ENCODE results near the gene GPR162. TPM values are rescaled to one million over a fixed set of nuclear protein-coding genes. Genes with fewer than 3 reads are reported as not detected.

GPR162 gene
- polyA plus RNA-seq, 3 donors: 15.1 to 81.7 (median 16.0) TPM

DNA sequence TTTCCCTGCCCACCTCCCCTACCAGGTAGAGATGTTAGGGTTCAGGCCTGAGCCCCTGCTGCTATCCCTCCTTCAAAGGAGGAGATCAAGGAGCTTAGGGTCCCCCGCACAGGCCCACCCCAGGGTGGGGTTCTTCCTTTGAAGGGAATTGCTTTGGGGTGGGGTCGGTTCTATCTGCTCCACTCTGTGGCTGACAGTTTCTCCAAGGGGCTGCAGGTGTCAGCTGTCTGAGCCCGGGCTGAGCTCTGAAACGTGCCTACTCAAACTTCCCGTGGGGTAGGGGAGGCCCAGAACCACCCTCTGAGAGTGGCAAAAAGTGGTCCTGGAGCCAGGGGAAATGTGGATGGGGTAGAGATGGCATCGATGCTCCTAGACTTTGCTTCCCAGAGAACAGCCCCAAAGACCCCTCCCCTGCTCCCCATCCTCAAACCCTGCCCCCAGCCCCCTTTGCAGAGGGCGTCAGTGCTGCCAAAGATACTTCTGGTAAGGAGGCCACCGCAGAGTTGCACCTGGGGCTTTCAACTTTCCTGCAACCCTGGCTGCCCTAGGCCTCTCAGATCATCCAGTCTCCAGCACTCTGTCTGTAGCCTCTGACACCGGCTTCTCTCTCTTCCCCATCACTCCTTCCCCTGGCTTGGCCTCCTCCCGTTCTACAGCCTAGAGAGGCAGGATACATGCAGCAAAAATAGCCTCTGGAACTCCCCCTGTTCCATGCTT is 38.6 kb upstream of the GPR162 start:
- no peak overlapping the region for H3K9ac ChIP-seq (ENCODE audit: insufficient read depth, low read length, poor library complexity, severe bottlenecking)

DNA sequence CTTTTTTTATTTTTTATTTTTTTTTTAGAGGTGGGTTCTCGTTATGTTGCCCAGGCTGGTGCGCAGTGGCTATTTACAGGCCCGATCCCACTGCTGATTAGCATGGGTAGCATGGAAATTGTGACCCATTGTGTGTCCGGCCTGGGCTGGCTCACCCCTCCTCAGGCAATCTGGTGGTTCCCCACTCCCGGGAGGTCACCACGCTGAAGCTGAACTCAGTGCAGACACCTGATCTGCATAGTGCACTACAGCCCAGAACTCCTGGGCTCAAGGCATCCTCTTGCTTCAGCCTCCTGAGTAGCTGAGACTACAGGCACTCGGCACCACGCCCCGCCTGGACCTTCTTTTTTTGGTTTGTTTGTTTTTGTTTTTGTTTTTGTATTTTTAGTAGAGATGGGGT is 37.8 kb upstream of the GPR162 start:
- Mint-ChIP-seq H3K36me3 (peaks cover 0 to 2% of the 10 kb centered on the region in 2 donors), H3K4me3 (no peak overlapping the region), H3K4me1 (peaks cover 54% of the 10 kb centered on the region), H3K9me3 (no peaks in the 10 kb centered on the region), H3K27me3 (ENCODE audit: low read depth in 3 of 3) (peaks cover under 1 to 2% (median 1%) of the 10 kb centered on the region in 3 donors), H3K27ac (peak overlapping the region in 2 of 7 donors; percentile 14 to 85)
- Histone ChIP-seq H3K27ac (ENCODE audit: low read depth in 1 of 2, low read length in 2 of 2) (peak overlapping the region in 1 of 2 donors; percentile 69), H3K36me3 (replicated peaks in 1 of 2; ENCODE audit: control insufficient read depth in 1 of 2, insufficient read depth in 2 of 2, low read length in 2 of 2) (no peaks in the 10 kb centered on the region), H3K4me3 (replicated peaks in 1 of 3; ENCODE audit: low read depth in 2 of 3, low read length in 3 of 3) (no peak overlapping the region), H2AFZ (ENCODE audit: insufficient read depth, low read depth, low read length, poor library complexity, severe bottlenecking) (no peak overlapping the region), H3K4me1 (ENCODE audit: control insufficient read depth in 1 of 2, insufficient read depth in 2 of 2, low read length in 2 of 2) (peaks cover 52 to 67% of the 10 kb centered on the region in 2 donors), H3K79me2 (ENCODE audit: insufficient read depth, low read length) (no peaks in the 10 kb centered on the region), H3K27me3 (ENCODE audit: control insufficient read depth in 2 of 2, insufficient read depth in 2 of 2, low read length in 2 of 2) (no peaks in the 10 kb centered on the region), H4K20me1 (ENCODE audit: insufficient read depth, low read length) (no peaks in the 10 kb centered on the region), H3K9me3 (replicated peaks in 1 of 2; ENCODE audit: control insufficient read depth in 1 of 2, insufficient read depth in 1 of 2, low read length in 2 of 2) (no peaks in the 10 kb centered on the region), H3K9ac (ENCODE audit: insufficient read depth, low read length, poor library complexity, severe bottlenecking) (no peak overlapping the region), H3K4me2 (replicated peaks; ENCODE audit: extremely low read depth, low read length, poor library complexity, severe bottlenecking) (no peak overlapping the region)
- intact Hi-C loops (cut with micrococcal nuclease): no loop called here
- TF ChIP-seq, protein P1, sequence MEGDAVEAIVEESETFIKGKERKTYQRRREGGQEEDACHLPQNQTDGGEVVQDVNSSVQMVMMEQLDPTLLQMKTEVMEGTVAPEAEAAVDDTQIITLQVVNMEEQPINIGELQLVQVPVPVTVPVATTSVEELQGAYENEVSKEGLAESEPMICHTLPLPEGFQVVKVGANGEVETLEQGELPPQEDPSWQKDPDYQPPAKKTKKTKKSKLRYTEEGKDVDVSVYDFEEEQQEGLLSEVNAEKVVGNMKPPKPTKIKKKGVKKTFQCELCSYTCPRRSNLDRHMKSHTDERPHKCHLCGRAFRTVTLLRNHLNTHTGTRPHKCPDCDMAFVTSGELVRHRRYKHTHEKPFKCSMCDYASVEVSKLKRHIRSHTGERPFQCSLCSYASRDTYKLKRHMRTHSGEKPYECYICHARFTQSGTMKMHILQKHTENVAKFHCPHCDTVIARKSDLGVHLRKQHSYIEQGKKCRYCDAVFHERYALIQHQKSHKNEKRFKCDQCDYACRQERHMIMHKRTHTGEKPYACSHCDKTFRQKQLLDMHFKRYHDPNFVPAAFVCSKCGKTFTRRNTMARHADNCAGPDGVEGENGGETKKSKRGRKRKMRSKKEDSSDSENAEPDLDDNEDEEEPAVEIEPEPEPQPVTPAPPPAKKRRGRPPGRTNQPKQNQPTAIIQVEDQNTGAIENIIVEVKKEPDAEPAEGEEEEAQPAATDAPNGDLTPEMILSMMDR (IDR thresholded peaks at IDR 0.05): no peak
- 93% methylated on average over 7 of the region's 9 CpGs for WGBS (ENCODE audit: insufficient coverage)
- no peak for DNase-seq

More for the DNA sequence above, 38.6 kb upstream of the GPR162 start:
- Mint-ChIP-seq H3K9me3 (no peaks in the 10 kb centered on the region), H3K27ac (peak overlapping the region in 1 of 7 donors; percentile 74), H3K4me1 (peaks cover 55% of the 10 kb centered on the region), H3K4me3 (no peak overlapping the region), H3K27me3 (ENCODE audit: low read depth in 3 of 3) (peaks cover 8 to 10% (median 9%) of the 10 kb centered on the region in 3 donors), H3K36me3 (no peaks in the 10 kb centered on the region)
- Histone ChIP-seq H3K4me2 (replicated peaks; ENCODE audit: extremely low read depth, low read length, poor library complexity, severe bottlenecking) (no peak overlapping the region), H3K36me3 (replicated peaks in 1 of 2; ENCODE audit: control insufficient read depth in 1 of 2, insufficient read depth in 2 of 2, low read length in 2 of 2) (no peaks in the 10 kb centered on the region), H4K20me1 (ENCODE audit: insufficient read depth, low read length) (no peaks in the 10 kb centered on the region), H3K4me1 (ENCODE audit: control insufficient read depth in 1 of 2, insufficient read depth in 2 of 2, low read length in 2 of 2) (peaks cover 54 to 68% of the 10 kb centered on the region in 2 donors), H2AFZ (ENCODE audit: insufficient read depth, low read depth, low read length, poor library complexity, severe bottlenecking) (no peak overlapping the region), H3K4me3 (replicated peaks in 1 of 3; ENCODE audit: low read depth in 2 of 3, low read length in 3 of 3) (no peak overlapping the region), H3K79me2 (ENCODE audit: insufficient read depth, low read length) (no peaks in the 10 kb centered on the region), H3K9me3 (replicated peaks in 1 of 2; ENCODE audit: control insufficient read depth in 1 of 2, insufficient read depth in 1 of 2, low read length in 2 of 2) (no peaks in the 10 kb centered on the region), H3K27me3 (ENCODE audit: control insufficient read depth in 2 of 2, insufficient read depth in 2 of 2, low read length in 2 of 2) (peaks cover 0 to 4% of the 10 kb centered on the region in 2 donors), H3K27ac (ENCODE audit: low read depth in 1 of 2, low read length in 2 of 2) (no peak overlapping the region)
- WGBS (ENCODE audit: insufficient coverage): 74% methylated on average over 6 of the region's 10 CpGs
- intact Hi-C loops (cut with micrococcal nuclease): no loop called here
- TF ChIP-seq, protein P1 (IDR thresholded peaks at IDR 0.05): no peak
- DNase-seq: no peak

Measured in CD14-positive monocyte (primary cell).